ENCODE data around the gene CHRNA5.

DNA sequence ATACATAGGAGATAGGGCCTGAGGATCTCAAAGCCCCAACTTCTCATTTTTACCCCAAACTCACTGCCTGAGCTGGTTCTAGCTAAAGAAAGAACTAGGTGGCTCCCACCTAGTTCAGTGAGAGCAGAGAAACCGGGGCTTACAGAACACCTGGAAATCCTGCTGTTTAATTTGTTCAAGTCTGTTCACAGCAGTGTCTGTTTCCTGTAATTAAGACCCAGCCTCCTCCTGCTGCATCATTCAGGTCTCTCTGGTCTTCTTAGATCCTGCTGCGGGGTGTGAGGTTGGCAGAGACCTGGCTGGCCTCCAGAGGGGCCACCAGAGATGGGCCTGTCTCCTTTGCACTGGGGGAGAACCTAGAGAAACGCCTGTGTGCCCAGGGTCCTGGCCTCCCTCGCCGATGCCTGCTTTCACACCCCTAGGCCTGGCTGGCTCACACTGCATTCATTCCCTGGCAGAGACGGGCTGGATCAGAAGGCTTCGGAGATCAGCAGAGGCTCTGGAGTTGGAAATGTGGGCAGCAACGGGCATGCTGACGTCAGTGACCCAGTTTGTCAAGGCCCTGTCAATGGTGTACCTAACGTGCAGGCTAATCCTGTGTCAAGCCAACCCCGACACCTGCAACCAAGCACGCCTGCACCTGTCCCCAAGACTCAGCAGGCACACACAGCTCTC, 60.4 kb downstream of the CHRNA5 start:
- TF ChIP-seq, protein P1, sequence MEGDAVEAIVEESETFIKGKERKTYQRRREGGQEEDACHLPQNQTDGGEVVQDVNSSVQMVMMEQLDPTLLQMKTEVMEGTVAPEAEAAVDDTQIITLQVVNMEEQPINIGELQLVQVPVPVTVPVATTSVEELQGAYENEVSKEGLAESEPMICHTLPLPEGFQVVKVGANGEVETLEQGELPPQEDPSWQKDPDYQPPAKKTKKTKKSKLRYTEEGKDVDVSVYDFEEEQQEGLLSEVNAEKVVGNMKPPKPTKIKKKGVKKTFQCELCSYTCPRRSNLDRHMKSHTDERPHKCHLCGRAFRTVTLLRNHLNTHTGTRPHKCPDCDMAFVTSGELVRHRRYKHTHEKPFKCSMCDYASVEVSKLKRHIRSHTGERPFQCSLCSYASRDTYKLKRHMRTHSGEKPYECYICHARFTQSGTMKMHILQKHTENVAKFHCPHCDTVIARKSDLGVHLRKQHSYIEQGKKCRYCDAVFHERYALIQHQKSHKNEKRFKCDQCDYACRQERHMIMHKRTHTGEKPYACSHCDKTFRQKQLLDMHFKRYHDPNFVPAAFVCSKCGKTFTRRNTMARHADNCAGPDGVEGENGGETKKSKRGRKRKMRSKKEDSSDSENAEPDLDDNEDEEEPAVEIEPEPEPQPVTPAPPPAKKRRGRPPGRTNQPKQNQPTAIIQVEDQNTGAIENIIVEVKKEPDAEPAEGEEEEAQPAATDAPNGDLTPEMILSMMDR (IDR thresholded peaks at IDR 0.05), result no peak
- no peak for TF ChIP-seq ZFX (IDR thresholded peaks at IDR 0.05; ENCODE audit: borderline replicate concordance)

Measured in 22Rv1 (cell line).